HCT116 (cell line): ENCODE data around the gene FLCN. TPM values are rescaled to one million over a fixed set of nuclear protein-coding genes. Genes with fewer than 3 reads are reported as not detected.

ENCODE experiments used
- ATAC-seq: fragments of 200-7000 bp; cut with Tn5 transposase; 2 replicates; pipeline ENCODE4 v1.9.1; 2020; ENCODE audit warnings: mild to moderate bottlenecking, moderate library complexity
- BruUV-seq: library from RNA; stranded (reverse); fragments of 400-500 nt; replicated peaks from 2 replicates; lab custom pipeline; 2021; lab: Mats Ljungman, UMichigan
- CTCF ChIA-PET: fragments of 300-600 bp; sonication (Branson Sonifier 250); formaldehyde crosslinking; loops from one replicate; lab custom pipeline; 2021; ENCODE audit warnings: antibody characterized with exemption; lab: Charles Lee
- POLR2A ChIA-PET: fragments of 300-600, 350-600 bp; sonication (Branson Sonifier 250); formaldehyde crosslinking; loops from one replicate; lab custom pipeline; 2021; ENCODE audit warnings: antibody characterized with exemption; lab: Charles Lee
- RAD21 ChIA-PET, 2 experiments: fragments of 300-600 bp; sonication (Branson Sonifier 250); formaldehyde crosslinking; loops; one replicate each; lab custom pipeline; 2023; ENCODE audit warnings: low total read pairs in 2 of 2; ENCODE audit not compliant: uncharacterized antibody in 2 of 2, unreplicated experiment in 2 of 2, low non-redundant PET in 1 of 2; lab: Charles Lee
- DNase-seq: peaks from one replicate; pipeline ENCODE4 v3.0.0-alpha.2; 2010; ENCODE audit warnings: low read depth, low spot score
- H2AFZ ChIP-seq: fragments of 200-600 bp; shearing (Covaris generic), sonication (generic); 2 replicates; pipeline ENCODE4 v1.6.1; 2017; ENCODE audit warnings: low read depth, mixed run types, mixed read lengths, antibody characterized with exemption, low read length; ENCODE audit not compliant: poor library complexity, severe bottlenecking
- H3K27ac ChIP-seq: 2 replicates; pipeline ENCODE4 v1.5.1; 2012; ENCODE audit warnings: low read depth, low read length
- H3K27me3 ChIP-seq: fragments of 200-600 bp; sonication (generic); 2 replicates; pipeline ENCODE4 v1.6.1; 2016; ENCODE audit warnings: mixed run types, low read length, mixed read lengths; ENCODE audit not compliant: insufficient read depth
- H3K36me3 ChIP-seq, 2 experiments: fragments of 200-500 bp in 1 of 2; fragments of 200-600 bp in 1 of 2; sonication (Bioruptor generic) in 1 of 2; sonication (generic) in 1 of 2; 2 replicates each; pipeline versions ENCODE4 v1.5.1 to v1.6.1; 2014 to 2016; ENCODE audit warnings: low read length in 2 of 2, inconsistent platforms in 1 of 2, mixed read lengths in 1 of 2, mixed run types in 1 of 2; ENCODE audit not compliant: insufficient read depth in 2 of 2, control insufficient read depth in 1 of 2
- H3K4me1 ChIP-seq, 2 experiments: fragments of 200-600 bp in 1 of 2; sonication (generic) in 1 of 2; 2 replicates each; pipeline versions ENCODE4 v1.5.1 to v1.6.1; 2012 to 2017; ENCODE audit warnings: low read length in 2 of 2, inconsistent platforms in 1 of 2, mild to moderate bottlenecking in 1 of 2, mixed read lengths in 1 of 2, mixed run types in 1 of 2, moderate library complexity in 1 of 2; ENCODE audit not compliant: insufficient read depth in 2 of 2, control insufficient read depth in 1 of 2
- H3K4me2 ChIP-seq: fragments of 200-600 bp; sonication (generic); 2 replicates; pipeline ENCODE4 v1.6.1; 2017; ENCODE audit warnings: mixed run types, low read length, mixed read lengths
- H3K4me3 ChIP-seq, 2 experiments: fragments of 200-600 bp in 1 of 2; sonication (generic) in 1 of 2; replicated peaks in 1 of 2; 2 replicates each; pipeline ENCODE4 v1.5.1; 2011 to 2016; ENCODE audit warnings: low read length in 2 of 2, control low read depth in 1 of 2, low read depth in 1 of 2, mild to moderate bottlenecking in 1 of 2, mixed read lengths in 1 of 2, mixed run types in 1 of 2
- H3K79me2 ChIP-seq: fragments of 200-600 bp; sonication (generic); 2 replicates; pipeline ENCODE4 v1.6.1; 2017; ENCODE audit warnings: mild to moderate bottlenecking, mixed run types, low read length, moderate library complexity, mixed read lengths; ENCODE audit not compliant: insufficient read depth
- H3K9ac ChIP-seq: fragments of 200-600 bp; sonication (generic); 2 replicates; pipeline ENCODE4 v1.6.1; 2016; ENCODE audit warnings: low read length, mixed read lengths
- H3K9me2 ChIP-seq: fragments of 200-600 bp; sonication (generic), shearing (Covaris generic); 2 replicates; pipeline ENCODE4 v1.6.1; 2017; ENCODE audit warnings: mixed run types, mild to moderate bottlenecking, moderate library complexity; ENCODE audit not compliant: insufficient read depth
- H3K9me3 ChIP-seq, 2 experiments: fragments of 200-500 bp in 1 of 2; fragments of 200-600 bp in 1 of 2; sonication (Bioruptor generic) in 1 of 2; sonication (generic) in 1 of 2; 2 replicates each; pipeline ENCODE4 v1.6.1; 2014 to 2017; ENCODE audit warnings: low read length in 2 of 2, mixed read lengths in 2 of 2, inconsistent platforms in 1 of 2, low read depth in 1 of 2, mild to moderate bottlenecking in 1 of 2, mixed run types in 1 of 2, moderate library complexity in 1 of 2; ENCODE audit not compliant: control insufficient read depth in 1 of 2, insufficient read depth in 1 of 2
- H4K20me1 ChIP-seq: fragments of 200-600 bp; sonication (generic), shearing (Covaris generic); 2 replicates; pipeline ENCODE4 v1.6.1; 2017; ENCODE audit warnings: mixed run types, mild to moderate bottlenecking, moderate library complexity; ENCODE audit not compliant: insufficient read depth
- CBX3 ChIP-seq: IDR thresholded peaks from 2 replicates; pipeline ENCODE4 v1.6.1; 2012; ENCODE audit warnings: low read depth
- EGR1 ChIP-seq: IDR thresholded peaks from 2 replicates; pipeline ENCODE4 v1.6.1; 2012; ENCODE audit warnings: low read depth
- EZH2 ChIP-seq: fragments of 200-600 bp; sonication (generic); IDR thresholded peaks from 2 replicates; pipeline ENCODE4 v1.6.1; 2017; ENCODE audit warnings: antibody characterized with exemption, mixed run types
- FOSL1 ChIP-seq: IDR thresholded peaks from 2 replicates; pipeline ENCODE4 v1.6.1; 2012; ENCODE audit warnings: low read depth
- POLR2AphosphoS5 ChIP-seq: IDR thresholded peaks from 2 replicates; pipeline ENCODE4 v1.6.1; 2011; ENCODE audit warnings: mild to moderate bottlenecking, low read depth, low read length, moderate library complexity
- RAD21 ChIP-seq: IDR thresholded peaks from 2 replicates; pipeline ENCODE4 v1.6.1; 2012; ENCODE audit warnings: low read depth, mild to moderate bottlenecking
- SIN3A ChIP-seq: IDR thresholded peaks from 2 replicates; pipeline ENCODE4 v1.6.1; 2012; ENCODE audit warnings: low read depth
- SP1 ChIP-seq: IDR thresholded peaks from 2 replicates; pipeline ENCODE4 v1.6.1; 2012; ENCODE audit warnings: low read depth
- SRF ChIP-seq: IDR thresholded peaks from 2 replicates; pipeline ENCODE4 v1.6.1; 2012; ENCODE audit warnings: low read depth
- YY1 ChIP-seq: IDR thresholded peaks from 2 replicates; pipeline ENCODE4 v1.6.1; 2011; ENCODE audit warnings: low read length, low read depth, moderate library complexity, mild to moderate bottlenecking; ENCODE audit not compliant: insufficient replicate concordance; ENCODE audit errors: extremely low read depth
- ZBTB33 ChIP-seq: IDR thresholded peaks from 2 replicates; pipeline ENCODE4 v1.6.1; 2011; ENCODE audit warnings: mild to moderate bottlenecking, low read length, moderate library complexity; ENCODE audit not compliant: insufficient replicate concordance; ENCODE audit errors: extremely low read depth
- ZFX ChIP-seq: fragments of 450-650 bp; IDR thresholded peaks from 2 replicates; pipeline ENCODE4 v1.6.1; 2017
- intact Hi-C: fragments of 100-400 bp; cut with micrococcal nuclease; formaldehyde crosslinking; loops from 2 replicates; pipeline ENCODE4 v1.10.0; 2022
- total RNA-seq: library from RNA; stranded (reverse); gene quantifications from one replicate; pipeline ENCODE4 v1.2.1, GENCODE V29; 2021; ENCODE audit not compliant: unreplicated experiment
- TF ChIP-seq, protein P1 (sequence below): IDR thresholded peaks from 2 replicates; pipeline ENCODE4 v1.6.1; 2012
- TF ChIP-seq, protein P2 (sequence below): IDR thresholded peaks from 2 replicates; pipeline ENCODE4 v1.6.1; 2012

FLCN gene
- total RNA-seq, 1 experiment from 2014 or later = 23.7 TPM

- no TSS peak for BruUV-seq
- no peak for DNase-seq
- H3K36me3 ChIP-seq = peaks cover 42 to 61% of the 10 kb centered on the region in 2 experiments
- H3K9me2 ChIP-seq = no peaks in the 10 kb centered on the region
- ChIA-PET POLR2A (no interaction called here), RAD21 (no interaction called here), CTCF (no interaction called here)
- no peak overlapping the region for H3K27ac ChIP-seq
- H4K20me1 ChIP-seq = no peaks in the 10 kb centered on the region
- no peak overlapping the region for H3K4me3 ChIP-seq
- no peaks in the 10 kb centered on the region for H3K4me1 ChIP-seq
- no peak overlapping the region for H3K9ac ChIP-seq
- ATAC-seq = no peak
- H2AFZ ChIP-seq = no peak overlapping the region
- TF ChIP-seq CBX3 (no peak), FOSL1 (no peak), ZBTB33 (no peak), RAD21 (no peak), ZFX (no peak)
- no peaks in the 10 kb centered on the region for H3K9me3 ChIP-seq
- no peaks in the 10 kb centered on the region for H3K79me2 ChIP-seq
- intact Hi-C loops = no loop called here
- no peak overlapping the region for H3K4me2 ChIP-seq
- no peaks in the 10 kb centered on the region for H3K27me3 ChIP-seq
Observed at GRCh38 chr17:17175917-17176316, 61.1 kb downstream of the FLCN start.

DNA sequence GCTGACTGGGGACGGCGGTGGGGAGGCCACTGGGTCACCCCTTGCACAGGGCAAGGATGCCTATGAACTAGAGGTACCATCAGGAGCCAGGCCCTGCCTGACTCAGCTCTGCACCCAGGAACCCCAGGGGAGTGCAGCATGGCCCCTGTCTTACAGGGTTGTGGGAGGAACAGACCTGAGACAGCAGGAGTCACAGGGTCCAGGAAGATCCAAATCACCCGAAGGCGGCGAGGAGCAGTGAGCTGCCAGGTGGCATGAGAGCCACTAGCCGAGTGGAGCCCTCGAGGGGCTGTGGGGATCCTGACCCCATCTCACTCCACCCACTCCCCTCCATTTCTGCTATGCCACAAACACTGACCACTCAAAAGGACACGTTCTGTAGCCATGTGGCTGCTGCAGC is 61.6 kb downstream of the FLCN start:
- Histone ChIP-seq H2AFZ (no peak overlapping the region), H3K9me2 (no peaks in the 10 kb centered on the region), H3K36me3 (peaks cover 42 to 57% of the 10 kb centered on the region in 2 experiments), H3K9me3 (no peaks in the 10 kb centered on the region), H3K27me3 (no peaks in the 10 kb centered on the region), H3K79me2 (no peaks in the 10 kb centered on the region), H3K27ac (no peak overlapping the region), H3K9ac (no peak overlapping the region), H3K4me1 (no peaks in the 10 kb centered on the region), H3K4me2 (no peak overlapping the region), H4K20me1 (no peaks in the 10 kb centered on the region), H3K4me3 (no peak overlapping the region)
- ChIA-PET POLR2A (no interaction called here), RAD21 (no interaction called here), CTCF (no interaction called here)
- DNase-seq (no peak), ATAC-seq (no peak)
- BruUV-seq = no TSS peak
- intact Hi-C loops = no loop called here
- TF ChIP-seq ZBTB33 = no peak
- no peak for TF ChIP-seq RAD21
- TF ChIP-seq ZFX = no peak
- no peak for TF ChIP-seq YY1
- TF ChIP-seq SP1 = no peak
- TF ChIP-seq, protein P1, sequence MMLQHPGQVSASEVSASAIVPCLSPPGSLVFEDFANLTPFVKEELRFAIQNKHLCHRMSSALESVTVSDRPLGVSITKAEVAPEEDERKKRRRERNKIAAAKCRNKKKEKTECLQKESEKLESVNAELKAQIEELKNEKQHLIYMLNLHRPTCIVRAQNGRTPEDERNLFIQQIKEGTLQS = no peak
- TF ChIP-seq EGR1 = no peak
- no peak for TF ChIP-seq SRF
- TF ChIP-seq CBX3 = no peak
- TF ChIP-seq SIN3A = no peak
- TF ChIP-seq, protein P2, sequence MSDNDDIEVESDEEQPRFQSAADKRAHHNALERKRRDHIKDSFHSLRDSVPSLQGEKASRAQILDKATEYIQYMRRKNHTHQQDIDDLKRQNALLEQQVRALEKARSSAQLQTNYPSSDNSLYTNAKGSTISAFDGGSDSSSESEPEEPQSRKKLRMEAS = no peak
- TF ChIP-seq POLR2AphosphoS5 = no peak
- no peak for TF ChIP-seq EZH2
